Thymus (tissue), 11 donors: ENCODE measurements around the gene CNOT11. TPM values are rescaled to one million over a fixed set of nuclear protein-coding genes. Genes with fewer than 3 reads are reported as not detected.
A peak's percentile ranks its signal among the peaks of the same experiment; 100 is the strongest.

Source experiments
- DNase-seq, 9 donors: peaks; one replicate each; pipeline ENCODE4 v3.0.0-alpha.2; 2013; ENCODE audit warnings: low spot score in 9 of 9, low read depth in 6 of 9, missing footprints in 1 of 9
- H3K27ac ChIP-seq, 2 donors: one replicate each; pipeline ENCODE4 v1.5.1; 2013; ENCODE audit warnings: control low read depth in 1 of 2, low read depth in 1 of 2, low read length in 1 of 2, mild to moderate bottlenecking in 1 of 2, moderate library complexity in 1 of 2
- H3K27me3 ChIP-seq, 2 donors: one replicate each; pipeline ENCODE4 v1.5.1; 2013; ENCODE audit warnings: low read length in 1 of 2; ENCODE audit not compliant: control insufficient read depth in 2 of 2, insufficient read depth in 1 of 2
- H3K36me3 ChIP-seq, 2 donors: one replicate each; pipeline ENCODE4 v1.5.1; 2013; ENCODE audit warnings: low read length in 1 of 2, mild to moderate bottlenecking in 1 of 2, moderate library complexity in 1 of 2; ENCODE audit not compliant: control insufficient read depth in 2 of 2, insufficient read depth in 2 of 2
- H3K4me1 ChIP-seq, 2 donors: one replicate each; pipeline ENCODE4 v1.5.1; 2013; ENCODE audit warnings: low read length in 2 of 2; ENCODE audit not compliant: control insufficient read depth in 2 of 2, insufficient read depth in 2 of 2
- H3K4me3 ChIP-seq, 2 donors: one replicate each; pipeline ENCODE4 v1.5.1; 2013; ENCODE audit warnings: low read length in 2 of 2, control low read depth in 1 of 2, mild to moderate bottlenecking in 1 of 2
- H3K9me3 ChIP-seq, 2 donors: one replicate each; pipeline ENCODE4 v1.5.1; 2013; ENCODE audit warnings: low read length in 1 of 2, mild to moderate bottlenecking in 1 of 2; ENCODE audit not compliant: control insufficient read depth in 2 of 2, insufficient read depth in 1 of 2
- WGBS: extraction: QIAGEN DNeasy Blood & Tissue Kit; methylation state at CpG from one replicate; pipeline ENCODE4 v1.1.7; 2013; 5-methylcytosine and 5-hydroxymethylcytosine counted together
- polyA plus RNA-seq: library from polyadenylated mRNA; stranded (reverse); fragments of 200-250 nt; gene quantifications from one replicate; pipeline ENCODE4 v1.2.3, GENCODE V29; 2013
- total RNA-seq: library from RNA; stranded (reverse); fragments of 120-200 nt; gene quantifications from one replicate; pipeline ENCODE4 v1.2.4, GENCODE V29; 2013
- donor health status: healthy.

CNOT11 gene
- total and polyA plus RNA-seq, 2 donors = 34.0 to 49.4 TPM

DNA sequence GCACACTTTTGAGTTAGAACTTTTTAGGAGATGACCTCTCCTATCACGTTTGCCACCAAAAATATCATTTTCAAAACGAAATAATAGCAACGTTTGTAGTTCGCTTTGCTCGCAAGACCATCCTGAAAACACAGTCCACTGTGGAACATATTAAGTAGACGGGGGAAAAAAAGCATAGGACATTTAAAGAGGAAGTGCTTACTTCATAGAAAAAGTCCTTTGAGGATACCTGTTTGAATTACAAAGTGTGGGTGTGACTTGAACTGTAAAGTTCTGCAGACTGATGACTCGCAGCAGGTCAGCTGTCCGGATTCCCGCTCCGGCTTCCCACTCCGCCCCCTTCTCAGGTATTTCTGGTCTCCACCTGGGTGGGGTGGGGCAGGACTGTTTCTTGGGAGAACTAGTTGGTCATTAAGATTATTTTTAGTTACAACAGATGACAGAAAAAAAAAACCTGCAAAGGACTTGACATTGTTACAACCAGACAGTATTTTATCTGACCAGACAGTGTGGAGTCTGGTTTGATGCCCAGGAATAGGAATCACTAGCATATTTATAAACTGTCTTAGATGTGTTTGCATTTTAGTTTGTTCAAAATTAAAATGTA, 13.3 kb downstream of the CNOT11 start:
- Histone ChIP-seq H3K4me3 (no peak overlapping the region), H3K9me3 (no peaks in the 10 kb centered on the region), H3K4me1 (no peaks in the 10 kb centered on the region), H3K36me3 (peaks cover 63 to 94% of the 10 kb centered on the region in 2 donors), H3K27me3 (no peaks in the 10 kb centered on the region), H3K27ac (no peak overlapping the region)
- DNase-seq = no peak
- WGBS = 88% methylated on average over 11 of the region's 11 CpGs

DNA sequence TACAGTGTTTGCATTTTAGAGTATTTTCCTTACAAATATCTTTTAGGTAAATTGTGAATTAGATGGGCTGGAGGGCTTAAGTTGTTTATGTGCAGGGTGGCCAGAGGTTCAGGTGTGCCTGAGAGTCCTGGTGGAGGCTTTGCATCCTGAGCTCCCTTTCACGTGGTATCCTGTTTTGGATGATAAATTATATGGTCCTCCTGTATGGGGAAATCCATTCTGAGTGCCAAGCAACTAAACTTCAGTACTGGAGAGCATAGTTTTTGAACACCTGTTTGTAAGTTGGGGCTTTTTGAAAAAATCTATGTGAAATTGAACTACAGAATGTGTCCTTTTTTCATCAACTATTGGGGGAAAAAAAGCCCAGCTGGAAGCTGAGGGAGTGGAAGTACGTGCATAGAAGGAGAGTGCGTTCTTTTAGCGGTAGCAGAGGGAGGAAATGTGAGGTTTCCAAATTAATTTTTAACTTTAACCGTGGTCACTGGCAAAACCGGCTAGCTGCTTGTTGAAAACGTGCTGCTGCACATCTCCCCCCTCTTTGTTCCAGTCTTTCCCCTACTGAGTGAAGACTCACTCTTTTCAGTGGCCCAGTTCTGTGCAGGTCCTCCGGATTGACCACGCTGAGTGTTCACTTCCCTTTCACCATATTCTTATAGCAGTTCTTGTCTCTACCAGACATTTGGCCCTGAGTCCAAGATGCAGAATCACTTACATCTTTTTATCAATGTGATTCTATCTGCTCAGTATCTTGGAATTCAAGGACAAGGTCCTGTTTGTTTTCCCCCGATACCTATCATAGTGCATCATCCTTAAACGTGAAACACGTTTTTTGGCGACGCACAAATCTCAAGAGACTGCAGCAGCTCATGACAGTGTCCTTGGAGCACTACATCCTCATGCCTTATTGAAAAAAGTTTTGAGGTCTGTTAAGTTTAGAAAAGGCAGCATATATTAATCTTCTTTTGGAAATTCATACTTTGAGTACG, 15.3 kb downstream of the CNOT11 start:
- no peak for DNase-seq
- Histone ChIP-seq H3K36me3 (peaks cover 58 to 97% of the 10 kb centered on the region in 2 donors), H3K27me3 (no peaks in the 10 kb centered on the region), H3K4me1 (no peaks in the 10 kb centered on the region), H3K9me3 (no peaks in the 10 kb centered on the region), H3K4me3 (no peak overlapping the region), H3K27ac (no peak overlapping the region)
- 75% methylated on average over 15 of the region's 15 CpGs for WGBS

DNA sequence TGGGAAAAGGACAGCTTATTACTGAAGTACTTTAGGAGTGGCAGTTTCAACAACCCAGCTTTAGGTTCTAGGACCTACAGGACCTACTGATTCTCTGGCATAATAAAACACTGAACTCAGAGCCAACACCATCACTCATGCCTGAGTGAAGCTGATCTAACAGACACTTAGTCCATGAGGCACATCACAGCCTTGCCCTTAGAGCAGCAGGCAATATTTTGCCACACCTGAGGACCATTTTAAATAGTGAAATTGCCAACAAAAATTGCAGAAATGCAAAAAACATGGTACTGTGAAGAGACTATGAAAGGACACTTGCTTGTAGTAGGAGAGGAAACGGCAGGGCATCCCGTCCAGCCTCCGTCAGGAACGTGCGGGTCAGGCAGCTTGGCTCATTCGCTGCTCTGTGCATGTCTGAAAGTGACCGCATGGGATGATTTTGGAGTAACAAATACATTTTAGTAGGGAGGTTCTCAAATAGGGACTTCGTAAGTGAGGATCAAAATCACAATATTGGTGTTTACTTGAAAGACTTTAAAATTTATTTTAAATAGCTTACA, 18.1 kb downstream of the CNOT11 start:
- H3K9me3 ChIP-seq = no peaks in the 10 kb centered on the region
- H3K27me3 ChIP-seq = no peaks in the 10 kb centered on the region
- peaks cover 44 to 83% of the 10 kb centered on the region in 2 donors for H3K36me3 ChIP-seq
- no peak overlapping the region for H3K4me3 ChIP-seq
- no peaks in the 10 kb centered on the region for H3K4me1 ChIP-seq
- WGBS = 91% methylated on average over 8 of the region's 8 CpGs
- no peak for DNase-seq
- no peak overlapping the region for H3K27ac ChIP-seq

DNA sequence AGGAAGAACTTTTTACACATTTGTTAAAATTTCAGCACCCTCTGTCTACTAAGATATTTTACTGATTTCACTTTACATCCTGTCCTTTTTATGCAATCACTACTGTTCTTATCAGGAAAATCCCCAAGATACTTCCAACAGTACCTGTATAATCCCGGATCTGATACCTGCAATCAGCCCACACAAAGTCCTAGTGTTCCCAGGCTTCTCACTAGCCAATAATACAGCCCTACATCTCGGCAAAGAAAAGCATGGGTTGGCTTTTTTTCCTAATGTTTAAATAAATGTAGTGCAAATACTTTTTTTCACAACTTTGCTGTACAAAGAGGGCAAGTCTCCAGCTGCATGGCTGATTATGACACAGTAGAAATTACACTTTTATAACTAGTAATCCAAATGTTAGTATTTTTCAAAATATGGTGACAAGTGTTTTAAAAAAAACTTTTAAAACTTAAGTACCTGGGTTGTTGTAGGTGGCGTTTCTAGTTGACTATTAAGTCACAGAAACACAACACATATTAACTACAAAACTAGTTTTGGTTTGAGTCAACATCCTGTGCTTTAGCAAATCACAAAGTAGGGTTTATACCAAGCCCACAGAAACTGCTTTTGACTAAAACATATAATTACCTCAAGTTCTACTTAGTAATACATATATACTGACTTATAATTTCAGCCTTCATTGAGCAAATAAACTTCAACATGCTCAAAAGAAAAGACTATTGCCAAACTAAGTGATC, 19.5 kb downstream of the CNOT11 start:
- DNase-seq = peak in 1 of 9 donors; percentile 28
- 93% methylated on average over 3 of the region's 3 CpGs for WGBS
- Histone ChIP-seq H3K27me3 (no peaks in the 10 kb centered on the region), H3K4me1 (no peaks in the 10 kb centered on the region), H3K36me3 (peaks cover 41 to 81% of the 10 kb centered on the region in 2 donors), H3K9me3 (no peaks in the 10 kb centered on the region), H3K27ac (no peak overlapping the region), H3K4me3 (no peak overlapping the region)

DNA sequence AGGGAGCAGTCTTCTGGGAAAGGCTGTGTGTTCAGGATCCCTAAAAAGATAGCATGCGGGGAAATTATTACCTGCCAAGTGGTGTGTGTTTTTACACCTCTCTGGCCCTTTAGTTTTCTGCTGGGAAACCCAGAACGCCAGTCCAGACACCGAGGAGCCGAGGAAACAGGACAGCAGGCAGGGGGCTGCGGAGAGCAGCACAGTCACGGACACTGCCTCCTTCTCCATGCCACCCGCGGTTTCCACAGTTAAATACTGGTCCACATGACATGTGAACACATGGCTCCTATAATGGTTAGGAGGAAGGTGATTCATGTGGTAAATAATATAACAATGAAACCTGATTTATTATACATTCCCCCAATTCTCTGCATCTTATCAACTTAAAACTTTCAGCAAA, 20.4 kb downstream of the CNOT11 start:
- no peaks in the 10 kb centered on the region for H3K27me3 ChIP-seq
- peaks cover 36 to 78% of the 10 kb centered on the region in 2 donors for H3K36me3 ChIP-seq
- H3K4me1 ChIP-seq = no peaks in the 10 kb centered on the region
- H3K4me3 ChIP-seq = no peak overlapping the region
- 97% methylated on average over 8 of the region's 8 CpGs for WGBS
- DNase-seq = no peak
- no peak overlapping the region for H3K27ac ChIP-seq
- no peaks in the 10 kb centered on the region for H3K9me3 ChIP-seq

DNA sequence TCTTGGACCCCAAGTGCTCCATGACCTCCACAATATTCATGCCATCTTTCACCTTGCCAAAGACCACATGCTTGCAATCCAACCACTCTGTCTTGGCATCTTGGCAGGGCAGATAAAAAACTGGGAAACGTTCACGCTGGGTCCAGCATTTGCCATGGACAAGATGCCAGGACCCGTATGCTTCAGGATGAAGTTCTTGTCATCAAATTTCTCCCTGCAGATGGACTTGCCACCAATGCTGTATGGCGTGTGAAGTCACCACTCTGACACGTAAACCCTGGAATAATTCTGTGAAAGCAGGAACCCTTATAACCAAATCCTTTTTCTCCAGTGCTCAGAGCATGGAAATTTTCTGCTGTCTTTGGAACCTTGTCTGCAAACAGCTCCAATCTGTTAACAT, 21.5 kb downstream of the CNOT11 start:
- Histone ChIP-seq H3K27ac (no peak overlapping the region), H3K9me3 (no peaks in the 10 kb centered on the region), H3K4me1 (no peaks in the 10 kb centered on the region), H3K4me3 (no peak overlapping the region), H3K27me3 (no peaks in the 10 kb centered on the region), H3K36me3 (peaks cover 35 to 74% of the 10 kb centered on the region in 2 donors)
- no peak for DNase-seq
- WGBS = 98% methylated on average over 5 of the region's 5 CpGs

DNA sequence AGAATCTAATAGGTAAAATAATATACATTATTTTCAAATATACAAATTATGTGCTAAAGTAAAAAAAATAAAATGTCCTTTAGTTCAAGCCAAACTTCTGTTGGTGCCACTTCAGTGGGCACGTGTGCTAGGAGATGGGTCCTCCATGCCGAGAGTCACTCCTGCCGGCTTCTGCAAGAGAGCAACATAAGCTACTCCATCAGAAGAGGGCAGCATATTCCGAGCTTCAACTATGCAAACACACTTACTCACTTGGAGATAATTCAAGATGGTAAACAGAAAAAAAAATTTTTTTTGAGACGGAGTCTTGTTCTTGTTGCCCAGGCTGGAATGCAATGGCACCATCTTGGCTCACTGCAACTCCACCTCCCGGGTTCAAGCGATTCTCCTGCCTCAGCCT, 24.4 kb downstream of the CNOT11 start:
- peaks cover 44 to 70% of the 10 kb centered on the region in 2 donors for H3K36me3 ChIP-seq
- no peaks in the 10 kb centered on the region for H3K9me3 ChIP-seq
- H3K4me1 ChIP-seq = no peaks in the 10 kb centered on the region
- H3K27me3 ChIP-seq = no peaks in the 10 kb centered on the region
- no peak for DNase-seq
- H3K4me3 ChIP-seq = no peak overlapping the region
- WGBS = 97% methylated on average over 7 of the region's 7 CpGs
- H3K27ac ChIP-seq = no peak overlapping the region

DNA sequence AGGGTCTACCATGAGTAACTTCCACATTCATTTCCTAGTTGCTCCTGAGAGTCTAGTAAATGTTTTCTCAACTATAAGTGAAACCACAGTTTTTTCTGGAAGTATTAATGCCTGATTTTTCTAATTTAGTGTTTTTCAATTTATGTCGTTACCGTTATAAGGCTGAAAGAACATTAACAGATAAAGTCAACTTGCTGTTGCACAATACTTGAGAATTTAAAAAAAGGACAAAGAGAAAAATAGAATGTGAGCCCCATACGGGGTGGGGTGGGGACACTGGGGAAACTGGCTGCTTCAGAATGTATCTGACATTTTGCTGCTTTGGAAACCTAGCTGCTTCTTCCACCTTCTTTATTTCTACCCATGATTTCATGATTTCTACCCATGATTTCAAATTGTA, 26.2 kb downstream of the CNOT11 start:
- H3K36me3 ChIP-seq = peaks cover 51 to 75% of the 10 kb centered on the region in 2 donors
- H3K27ac ChIP-seq = no peak overlapping the region
- no peak for DNase-seq
- no peaks in the 10 kb centered on the region for H3K9me3 ChIP-seq
- WGBS = 96% methylated on average over 3 of the region's 3 CpGs
- no peaks in the 10 kb centered on the region for H3K4me1 ChIP-seq
- no peak overlapping the region for H3K4me3 ChIP-seq
- H3K27me3 ChIP-seq = no peaks in the 10 kb centered on the region
